HepG2 (cell line): Measurements from ENCODE around the gene NOB1. TPM values are rescaled to one million over a fixed set of nuclear protein-coding genes. Genes with fewer than 3 reads are reported as not detected.

Experiments used
- CEBPG ChIP-seq: IDR thresholded peaks from 2 replicates; pipeline ENCODE4 v1.6.1; 2016
- MED13 ChIP-seq: sonication (generic); formaldehyde crosslinking; IDR thresholded peaks from 2 replicates; pipeline ENCODE4 v1.5.0; 2020; ENCODE audit warnings: missing genetic modification reagents
- MEIS1 ChIP-seq: sonication (generic); formaldehyde crosslinking; IDR thresholded peaks from 2 replicates; pipeline ENCODE4 v1.9.0; 2021; ENCODE audit warnings: mild to moderate bottlenecking, missing genetic modification reagents, moderate library complexity, borderline replicate concordance
- MIER3 ChIP-seq: IDR thresholded peaks from 2 replicates; pipeline ENCODE4 v1.6.1; 2016; ENCODE audit warnings: missing compliant biosample characterization, borderline replicate concordance
- PTBP1 ChIP-seq: fragments of 200-400 bp; formaldehyde crosslinking; IDR thresholded peaks from 2 replicates; pipeline ENCODE4 v1.6.1; 2018; ENCODE audit warnings: low read length, low read depth; ENCODE audit not compliant: poor library complexity, severe bottlenecking
- RARG ChIP-seq: sonication (generic); formaldehyde crosslinking; IDR thresholded peaks from 2 replicates; pipeline ENCODE4 v1.4.0; 2020; ENCODE audit warnings: low read depth, mild to moderate bottlenecking, missing genetic modification reagents
- TOPORS ChIP-seq: sonication (generic); formaldehyde crosslinking; IDR thresholded peaks from 2 replicates; pipeline ENCODE4 v1.8.0; 2023; ENCODE audit warnings: mild to moderate bottlenecking, missing genetic modification reagents
- XRCC5 ChIP-seq: fragments of 200-400 bp; formaldehyde crosslinking; optimal IDR thresholded peaks from 2 replicates; pipeline ENCODE3; 2017; ENCODE audit warnings: mild to moderate bottlenecking, low read length
- ZBTB1 ChIP-seq: sonication (generic); formaldehyde crosslinking; IDR thresholded peaks from 2 replicates; pipeline ENCODE4 v1.4.0; 2020; ENCODE audit warnings: missing genetic modification reagents, borderline replicate concordance
- ZFAT ChIP-seq: sonication (generic); formaldehyde crosslinking; conservative IDR thresholded peaks from 2 replicates; pipeline ENCODE4 v1.8.1; 2023; ENCODE audit warnings: missing genetic modification reagents, inconsistent platforms
- ZFP1 ChIP-seq: IDR thresholded peaks from 2 replicates; pipeline ENCODE4 v1.6.1; 2016
- ZMYM2 ChIP-seq: sonication (generic); formaldehyde crosslinking; IDR thresholded peaks from 2 replicates; pipeline ENCODE4 v1.8.0; 2022; ENCODE audit warnings: mild to moderate bottlenecking, missing genetic modification reagents
- ZNF441 ChIP-seq: sonication (generic); formaldehyde crosslinking; IDR thresholded peaks from 2 replicates; pipeline ENCODE4 v1.7.0; 2021; ENCODE audit warnings: missing genetic modification reagents, borderline replicate concordance
- ZNF564 ChIP-seq: sonication (generic); formaldehyde crosslinking; IDR thresholded peaks from 2 replicates; pipeline ENCODE4 v1.8.1; 2023; ENCODE audit warnings: mild to moderate bottlenecking, missing genetic modification reagents
- ZNF615 ChIP-seq: sonication (generic); formaldehyde crosslinking; IDR thresholded peaks from 2 replicates; pipeline ENCODE4 v1.5.0; 2020; ENCODE audit warnings: mild to moderate bottlenecking, missing genetic modification reagents, borderline replicate concordance
- ZNF747 ChIP-seq: sonication (generic); formaldehyde crosslinking; IDR thresholded peaks from 2 replicates; pipeline ENCODE4 v1.8.1; 2023; ENCODE audit warnings: missing genetic modification reagents, mild to moderate bottlenecking, borderline replicate concordance
- ZSCAN25 ChIP-seq: sonication (generic); formaldehyde crosslinking; IDR thresholded peaks from 2 replicates; pipeline ENCODE4 v1.8.0; 2022; ENCODE audit warnings: mild to moderate bottlenecking, missing genetic modification reagents
- polyA plus RNA-seq, 8 experiments: library from polyadenylated mRNA; depleted of rRNA in 3 of 8; stranded (reverse) in 7 of 8; unstranded in 1 of 8; fragments of >200 nt; fragmentation: Illumina TruSeq in 4 of 8; extraction: Trizol in 4 of 8; gene quantifications; 2 replicates each; pipeline versions ENCODE4 v1.2.1 to v1.2.3, GENCODE V29; 2011 to 2016; ENCODE audit warnings: low read depth in 4 of 8, missing spikeins in 1 of 8, mixed read lengths in 1 of 8; ENCODE audit not compliant: insufficient read depth in 1 of 8
- total RNA-seq, 5 experiments: library from RNA; depleted of rRNA; stranded (reverse); fragments of >200 nt; fragmentation: Illumina TruSeq; extraction: Trizol; gene quantifications; 2 replicates each; pipeline ENCODE4 v1.2.3, GENCODE V29; 2016; ENCODE audit warnings: low read depth in 1 of 5
- TF ChIP-seq, protein P1 (sequence below), 2 experiments: fragments of 450-650 bp in 1 of 2; sonication (generic) in 1 of 2; formaldehyde crosslinking in 1 of 2; IDR thresholded peaks; 2 replicates each; pipeline versions ENCODE4 v1.6.1 to v1.8.0; 2016 to 2022; ENCODE audit warnings: antibody characterized with exemption in 1 of 2, mild to moderate bottlenecking in 1 of 2, missing genetic modification reagents in 1 of 2

Gene NOB1
- total and polyA plus RNA-seq, 2 of the 13 experiments (the other 11 are each of a cell fraction or from before 2014, with no cell fraction given): 47.1 to 162 TPM

DNA sequence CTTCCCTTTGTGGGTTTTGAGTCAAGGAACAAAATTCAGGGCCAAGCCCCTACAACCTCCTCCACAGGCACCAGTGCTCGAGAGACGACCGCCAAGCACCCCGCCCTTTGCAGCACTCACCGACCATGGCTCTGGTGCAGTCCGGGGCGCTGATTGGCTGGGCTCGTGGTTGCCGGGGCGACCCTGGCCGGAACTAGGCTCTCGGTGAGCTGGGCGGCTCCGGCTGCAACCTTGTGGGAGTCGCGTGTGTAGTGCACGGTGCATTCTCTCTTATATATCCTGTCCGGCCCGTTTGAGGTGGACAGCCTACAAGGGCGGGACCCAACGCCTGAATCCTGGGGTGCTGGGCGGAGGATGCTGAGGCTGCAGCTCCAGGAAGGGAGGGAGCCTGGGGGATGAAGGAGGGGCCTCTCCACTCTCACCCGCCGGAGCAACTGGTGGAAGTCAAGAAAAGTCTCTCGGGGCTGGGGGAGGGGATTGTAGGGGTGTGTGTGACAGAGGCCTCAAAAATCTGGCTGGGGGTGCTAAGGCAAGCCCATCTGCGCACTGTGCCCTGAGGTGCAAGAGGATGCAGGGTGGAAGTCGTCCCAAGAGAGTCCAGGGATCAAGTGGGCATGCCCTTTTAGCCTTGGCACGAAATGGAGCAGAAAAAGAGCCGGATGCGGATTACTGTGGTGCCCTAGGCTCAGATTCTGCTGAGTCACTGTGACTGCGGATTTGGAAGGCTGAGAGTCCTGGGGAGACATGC, 28.2 kb downstream of the NOB1 start, which contains the start of gene NQO1 (continued):
- TF ChIP-seq CEBPG (CRISPR knock-in tag) (no peak), ZNF564 (CRISPR knock-in tag) (peak; percentile 49; the same call in 1 of the 2 replicates), XRCC5 (peak; percentile 46), ZNF441 (CRISPR knock-in tag) (no peak; the same call in 1 of the 2 replicates), ZNF747 (CRISPR knock-in tag) (0 out of 2 replicates have a peak, but pooled peaks have one; percentile 11), MIER3 (CRISPR knock-in tag) (peak; percentile 46; the same call in 1 of the 2 replicates), PTBP1 (peak; percentile 77), ZFAT (CRISPR knock-in tag) (no peak), ZSCAN25 (CRISPR knock-in tag) (peak; percentile 87), TOPORS (no peak), ZMYM2 (CRISPR knock-in tag) (0 out of 2 replicates have a peak, but pooled peaks have one; percentile 40), MEIS1 (peak; percentile 19; the same call in 1 of the 2 replicates), RARG (CRISPR knock-in tag) (no peak), MED13 (CRISPR knock-in tag) (no peak), ZFP1 (CRISPR knock-in tag) (peak; percentile 26; the same call in 1 of the 2 replicates), ZNF615 (CRISPR knock-in tag) (peak; percentile 39; the same call in 1 of the 2 replicates), ZBTB1 (no peak)
- TF ChIP-seq, protein P1, sequence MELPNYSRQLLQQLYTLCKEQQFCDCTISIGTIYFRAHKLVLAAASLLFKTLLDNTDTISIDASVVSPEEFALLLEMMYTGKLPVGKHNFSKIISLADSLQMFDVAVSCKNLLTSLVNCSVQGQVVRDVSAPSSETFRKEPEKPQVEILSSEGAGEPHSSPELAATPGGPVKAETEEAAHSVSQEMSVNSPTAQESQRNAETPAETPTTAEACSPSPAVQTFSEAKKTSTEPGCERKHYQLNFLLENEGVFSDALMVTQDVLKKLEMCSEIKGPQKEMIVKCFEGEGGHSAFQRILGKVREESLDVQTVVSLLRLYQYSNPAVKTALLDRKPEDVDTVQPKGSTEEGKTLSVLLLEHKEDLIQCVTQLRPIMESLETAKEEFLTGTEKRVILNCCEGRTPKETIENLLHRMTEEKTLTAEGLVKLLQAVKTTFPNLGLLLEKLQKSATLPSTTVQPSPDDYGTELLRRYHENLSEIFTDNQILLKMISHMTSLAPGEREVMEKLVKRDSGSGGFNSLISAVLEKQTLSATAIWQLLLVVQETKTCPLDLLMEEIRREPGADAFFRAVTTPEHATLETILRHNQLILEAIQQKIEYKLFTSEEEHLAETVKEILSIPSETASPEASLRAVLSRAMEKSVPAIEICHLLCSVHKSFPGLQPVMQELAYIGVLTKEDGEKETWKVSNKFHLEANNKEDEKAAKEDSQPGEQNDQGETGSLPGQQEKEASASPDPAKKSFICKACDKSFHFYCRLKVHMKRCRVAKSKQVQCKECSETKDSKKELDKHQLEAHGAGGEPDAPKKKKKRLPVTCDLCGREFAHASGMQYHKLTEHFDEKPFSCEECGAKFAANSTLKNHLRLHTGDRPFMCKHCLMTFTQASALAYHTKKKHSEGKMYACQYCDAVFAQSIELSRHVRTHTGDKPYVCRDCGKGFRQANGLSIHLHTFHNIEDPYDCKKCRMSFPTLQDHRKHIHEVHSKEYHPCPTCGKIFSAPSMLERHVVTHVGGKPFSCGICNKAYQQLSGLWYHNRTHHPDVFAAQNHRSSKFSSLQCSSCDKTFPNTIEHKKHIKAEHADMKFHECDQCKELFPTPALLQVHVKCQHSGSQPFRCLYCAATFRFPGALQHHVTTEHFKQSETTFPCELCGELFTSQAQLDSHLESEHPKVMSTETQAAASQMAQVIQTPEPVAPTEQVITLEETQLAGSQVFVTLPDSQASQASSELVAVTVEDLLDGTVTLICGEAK (IDR thresholded peaks at IDR 0.05): no peak
- TF ChIP-seq, protein P1 (CRISPR knock-in tag; IDR thresholded peaks at IDR 0.05): no peak
